GM23338 (cell line): ENCODE results near the gene MYF5. TPM values are rescaled to one million over a fixed set of nuclear protein-coding genes. Genes with fewer than 3 reads are reported as not detected.

ENCODE experiments used
- ATAC-seq: fragments of 200-7000 bp; cut with Tn5 transposase; 3 replicates; pipeline ENCODE4 v1.9.1; 2020
- DNase-seq: peaks from one replicate; pipeline ENCODE4 v3.0.0-alpha.2; 2015; ENCODE audit warnings: low spot score
- H2AFZ ChIP-seq: fragments of 200-600 bp; sonication (generic); 2 replicates; pipeline ENCODE4 v1.8.0; 2016; ENCODE audit warnings: antibody characterized with exemption, mild to moderate bottlenecking, moderate library complexity
- H3F3A ChIP-seq: fragments of 200-600 bp; sonication (generic); replicated peaks from 2 replicates; pipeline ENCODE4 v1.8.0; 2017; ENCODE audit warnings: antibody characterized with exemption, mixed run types, low read depth
- H3K27ac ChIP-seq: fragments of 200-600 bp; sonication (generic); 2 replicates; pipeline ENCODE4 v1.6.1; 2016; ENCODE audit warnings: low read depth
- H3K27me3 ChIP-seq: fragments of 200-600 bp; sonication (generic); 2 replicates; pipeline ENCODE4 v1.8.0; 2016; ENCODE audit warnings: mild to moderate bottlenecking, mixed run types, moderate library complexity; ENCODE audit not compliant: insufficient read depth
- H3K36me3 ChIP-seq: fragments of 200-600 bp; sonication (generic); 2 replicates; pipeline ENCODE4 v1.8.0; 2016; ENCODE audit warnings: mild to moderate bottlenecking; ENCODE audit not compliant: insufficient read depth
- H3K4me1 ChIP-seq: fragments of 200-600 bp; sonication (generic); 2 replicates; pipeline ENCODE4 v1.8.0; 2016; ENCODE audit warnings: mild to moderate bottlenecking, moderate library complexity; ENCODE audit not compliant: insufficient read depth
- H3K4me2 ChIP-seq: fragments of 200-600 bp; sonication (generic); 2 replicates; pipeline ENCODE4 v1.7.1; 2017; ENCODE audit warnings: mixed run types
- H3K4me3 ChIP-seq: fragments of 200-600 bp; sonication (generic); 2 replicates; pipeline ENCODE4 v1.6.1; 2016; ENCODE audit warnings: mixed run types
- H3K79me2 ChIP-seq: fragments of 200-600 bp; sonication (generic); replicated peaks from 2 replicates; pipeline ENCODE4 v1.8.0; 2017; ENCODE audit warnings: mild to moderate bottlenecking; ENCODE audit not compliant: insufficient read depth
- H3K9me2 ChIP-seq: fragments of 200-600 bp; sonication (generic); 2 replicates; pipeline ENCODE4 v1.8.0; 2017; ENCODE audit not compliant: insufficient read depth
- H4K20me1 ChIP-seq: fragments of 200-600 bp; sonication (generic); replicated peaks from 2 replicates; pipeline ENCODE4 v1.8.0; 2017; ENCODE audit warnings: mild to moderate bottlenecking; ENCODE audit not compliant: insufficient read depth
- H3K27ac Mint-ChIP-seq: 2 replicates; pipeline ENCODE4 v1.8.0; 2020; ENCODE audit warnings: inconsistent platforms, mild to moderate bottlenecking, moderate library complexity, mixed read lengths
- H3K27me3 Mint-ChIP-seq: 3 replicates; pipeline ENCODE4 v1.8.0; 2022; ENCODE audit warnings: low read depth, mild to moderate bottlenecking, moderate library complexity, mixed read lengths, inconsistent platforms; ENCODE audit not compliant: insufficient read depth, poor library complexity
- H3K36me3 Mint-ChIP-seq: 3 replicates; pipeline ENCODE4 v1.8.0; 2021; ENCODE audit warnings: low read depth, mild to moderate bottlenecking, inconsistent platforms, moderate library complexity, mixed read lengths
- H3K4me1 Mint-ChIP-seq: 3 replicates; pipeline ENCODE4 v1.8.0; 2020; ENCODE audit warnings: mild to moderate bottlenecking, inconsistent platforms, mixed read lengths
- H3K4me3 Mint-ChIP-seq: 3 replicates; pipeline ENCODE4 v1.8.0; 2021; ENCODE audit warnings: moderate library complexity, mild to moderate bottlenecking, inconsistent platforms, mixed read lengths
- H3K9me3 Mint-ChIP-seq: 3 replicates; pipeline ENCODE4 v1.8.0; 2020; ENCODE audit warnings: moderate library complexity, mild to moderate bottlenecking, inconsistent platforms, mixed read lengths
- CREB1 ChIP-seq: fragments of 250-450 bp; sonication (Bioruptor Pico); IDR thresholded peaks from 2 replicates; pipeline ENCODE4 v1.5.0; 2020; ENCODE audit warnings: low read depth, mild to moderate bottlenecking, moderate library complexity
- ETS1 ChIP-seq: IDR thresholded peaks from 2 replicates; pipeline ENCODE4 v1.6.1; 2016; ENCODE audit warnings: antibody characterized with exemption
- EZH2 ChIP-seq: fragments of 200-600 bp; sonication (generic); IDR thresholded peaks from one replicate; pipeline ENCODE4 v1.8.0; 2017; ENCODE audit warnings: antibody characterized with exemption, mild to moderate bottlenecking, low read depth; ENCODE audit not compliant: unreplicated experiment
- EZH2phosphoT487 ChIP-seq: fragments of 200-600 bp; sonication (generic); IDR thresholded peaks from one replicate; pipeline ENCODE4 v1.8.1; 2018; ENCODE audit warnings: antibody characterized with exemption; ENCODE audit not compliant: unreplicated experiment
- JUNB ChIP-seq: IDR thresholded peaks from one replicate; pipeline ENCODE4 v1.6.1; 2016; ENCODE audit warnings: antibody characterized with exemption; ENCODE audit not compliant: unreplicated experiment
- STAT1 ChIP-seq: IDR thresholded peaks from one replicate; pipeline ENCODE4 v1.6.1; 2016; ENCODE audit warnings: antibody characterized with exemption; ENCODE audit not compliant: unreplicated experiment
- ZNF114 ChIP-seq: fragments of 250-450 bp; sonication (Bioruptor Pico); IDR thresholded peaks from 2 replicates; pipeline ENCODE4 v1.5.0; 2020; ENCODE audit warnings: mild to moderate bottlenecking, moderate library complexity
- ZNF331 ChIP-seq: fragments of 250-450 bp; sonication (Bioruptor Pico); IDR thresholded peaks from 2 replicates; pipeline ENCODE4 v1.5.0; 2020; ENCODE audit warnings: low read depth, mild to moderate bottlenecking, moderate library complexity
- polyA plus RNA-seq: library from polyadenylated mRNA; unstranded; fragments of >200 nt; fragmentation: Nextera tagmentation; extraction: Ambion mirVana; gene quantifications from 2 replicates; pipeline ENCODE4 v1.2.1, GENCODE V29; 2016
- total RNA-seq: library from RNA; depleted of rRNA; stranded (reverse); fragments of >200 nt; shearing (Covaris generic); gene quantifications from 2 replicates; pipeline ENCODE4 v1.2.3, GENCODE V29; 2014
- TF ChIP-seq, protein P1 (sequence below): fragments of 250-450 bp; sonication (Bioruptor Pico); IDR thresholded peaks from 2 replicates; pipeline ENCODE4 v1.5.0; 2020; ENCODE audit warnings: mild to moderate bottlenecking, moderate library complexity

The MYF5 gene
- total and polyA plus RNA-seq, 2 experiments from 2014 or later, result not detected

- no peak for TF ChIP-seq ETS1
- TF ChIP-seq CREB1 (CRISPR knock-in tag), result no peak
- TF ChIP-seq STAT1, result no peak
- TF ChIP-seq ZNF114, result no peak
- no peak for TF ChIP-seq JUNB
- TF ChIP-seq EZH2phosphoT487, result no peak
- TF ChIP-seq, protein P1, sequence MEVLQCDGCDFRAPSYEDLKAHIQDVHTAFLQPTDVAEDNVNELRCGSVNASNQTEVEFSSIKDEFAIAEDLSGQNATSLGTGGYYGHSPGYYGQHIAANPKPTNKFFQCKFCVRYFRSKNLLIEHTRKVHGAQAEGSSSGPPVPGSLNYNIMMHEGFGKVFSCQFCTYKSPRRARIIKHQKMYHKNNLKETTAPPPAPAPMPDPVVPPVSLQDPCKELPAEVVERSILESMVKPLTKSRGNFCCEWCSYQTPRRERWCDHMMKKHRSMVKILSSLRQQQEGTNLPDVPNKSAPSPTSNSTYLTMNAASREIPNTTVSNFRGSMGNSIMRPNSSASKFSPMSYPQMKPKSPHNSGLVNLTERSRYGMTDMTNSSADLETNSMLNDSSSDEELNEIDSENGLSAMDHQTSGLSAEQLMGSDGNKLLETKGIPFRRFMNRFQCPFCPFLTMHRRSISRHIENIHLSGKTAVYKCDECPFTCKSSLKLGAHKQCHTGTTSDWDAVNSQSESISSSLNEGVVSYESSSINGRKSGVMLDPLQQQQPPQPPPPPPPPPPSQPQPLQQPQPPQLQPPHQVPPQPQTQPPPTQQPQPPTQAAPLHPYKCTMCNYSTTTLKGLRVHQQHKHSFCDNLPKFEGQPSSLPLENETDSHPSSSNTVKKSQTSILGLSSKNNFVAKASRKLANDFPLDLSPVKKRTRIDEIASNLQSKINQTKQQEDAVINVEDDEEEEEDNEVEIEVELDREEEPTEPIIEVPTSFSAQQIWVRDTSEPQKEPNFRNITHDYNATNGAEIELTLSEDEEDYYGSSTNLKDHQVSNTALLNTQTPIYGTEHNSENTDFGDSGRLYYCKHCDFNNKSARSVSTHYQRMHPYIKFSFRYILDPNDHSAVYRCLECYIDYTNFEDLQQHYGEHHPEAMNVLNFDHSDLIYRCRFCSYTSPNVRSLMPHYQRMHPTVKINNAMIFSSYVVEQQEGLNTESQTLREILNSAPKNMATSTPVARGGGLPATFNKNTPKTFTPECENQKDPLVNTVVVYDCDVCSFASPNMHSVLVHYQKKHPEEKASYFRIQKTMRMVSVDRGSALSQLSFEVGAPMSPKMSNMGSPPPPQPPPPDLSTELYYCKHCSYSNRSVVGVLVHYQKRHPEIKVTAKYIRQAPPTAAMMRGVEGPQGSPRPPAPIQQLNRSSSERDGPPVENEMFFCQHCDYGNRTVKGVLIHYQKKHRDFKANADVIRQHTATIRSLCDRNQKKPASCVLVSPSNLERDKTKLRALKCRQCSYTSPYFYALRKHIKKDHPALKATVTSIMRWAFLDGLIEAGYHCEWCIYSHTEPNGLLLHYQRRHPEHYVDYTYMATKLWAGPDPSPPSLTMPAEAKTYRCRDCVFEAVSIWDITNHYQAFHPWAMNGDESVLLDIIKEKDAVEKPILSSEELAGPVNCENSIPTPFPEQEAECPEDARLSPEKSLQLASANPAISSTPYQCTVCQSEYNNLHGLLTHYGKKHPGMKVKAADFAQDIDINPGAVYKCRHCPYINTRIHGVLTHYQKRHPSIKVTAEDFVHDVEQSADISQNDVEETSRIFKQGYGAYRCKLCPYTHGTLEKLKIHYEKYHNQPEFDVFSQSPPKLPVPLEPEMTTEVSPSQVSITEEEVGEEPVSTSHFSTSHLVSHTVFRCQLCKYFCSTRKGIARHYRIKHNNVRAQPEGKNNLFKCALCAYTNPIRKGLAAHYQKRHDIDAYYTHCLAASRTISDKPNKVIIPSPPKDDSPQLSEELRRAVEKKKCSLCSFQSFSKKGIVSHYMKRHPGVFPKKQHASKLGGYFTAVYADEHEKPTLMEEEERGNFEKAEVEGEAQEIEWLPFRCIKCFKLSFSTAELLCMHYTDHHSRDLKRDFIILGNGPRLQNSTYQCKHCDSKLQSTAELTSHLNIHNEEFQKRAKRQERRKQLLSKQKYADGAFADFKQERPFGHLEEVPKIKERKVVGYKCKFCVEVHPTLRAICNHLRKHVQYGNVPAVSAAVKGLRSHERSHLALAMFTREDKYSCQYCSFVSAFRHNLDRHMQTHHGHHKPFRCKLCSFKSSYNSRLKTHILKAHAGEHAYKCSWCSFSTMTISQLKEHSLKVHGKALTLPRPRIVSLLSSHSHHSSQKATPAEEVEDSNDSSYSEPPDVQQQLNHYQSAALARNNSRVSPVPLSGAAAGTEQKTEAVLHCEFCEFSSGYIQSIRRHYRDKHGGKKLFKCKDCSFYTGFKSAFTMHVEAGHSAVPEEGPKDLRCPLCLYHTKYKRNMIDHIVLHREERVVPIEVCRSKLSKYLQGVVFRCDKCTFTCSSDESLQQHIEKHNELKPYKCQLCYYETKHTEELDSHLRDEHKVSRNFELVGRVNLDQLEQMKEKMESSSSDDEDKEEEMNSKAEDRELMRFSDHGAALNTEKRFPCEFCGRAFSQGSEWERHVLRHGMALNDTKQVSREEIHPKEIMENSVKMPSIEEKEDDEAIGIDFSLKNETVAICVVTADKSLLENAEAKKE (CRISPR knock-in tag), result no peak
- no peak for TF ChIP-seq EZH2
- no peak for TF ChIP-seq ZNF331 (CRISPR knock-in tag)
- Mint-ChIP-seq H3K27me3 (peaks cover 14% of the 10 kb centered on the region), H3K4me1 (peaks cover 11% of the 10 kb centered on the region), H3K36me3 (no peaks in the 10 kb centered on the region), H3K27ac (no peak overlapping the region), H3K4me3 (no peak overlapping the region), H3K9me3 (no peaks in the 10 kb centered on the region)
- H3K27me3 ChIP-seq, result peaks cover 31% of the 10 kb centered on the region
- no peak overlapping the region for H3K4me3 ChIP-seq
- no peaks in the 10 kb centered on the region for H3F3A ChIP-seq
- no peaks in the 10 kb centered on the region for H3K36me3 ChIP-seq
- no peak for DNase-seq
- no peak overlapping the region for H3K4me2 ChIP-seq
- no peak overlapping the region for H2AFZ ChIP-seq
- no peaks in the 10 kb centered on the region for H3K9me2 ChIP-seq
- no peaks in the 10 kb centered on the region for H4K20me1 ChIP-seq
- H3K79me2 ChIP-seq, result no peaks in the 10 kb centered on the region
- peaks cover 12% of the 10 kb centered on the region for H3K4me1 ChIP-seq
- H3K27ac ChIP-seq, result no peak overlapping the region
- no peak for ATAC-seq
These were observed 3.8 kb downstream of the MYF5 start for GRCh38 chr12:80720516-80720915.
